B cell (primary cell): Measurements from ENCODE around the gene POLR2C. TPM values are rescaled to one million over a fixed set of nuclear protein-coding genes. Genes with fewer than 3 reads are reported as not detected.

Source experiments
- ATAC-seq: fragments of 200-7000 bp; cut with Tn5 transposase; one replicate; pipeline ENCODE4 v1.10.0; 2021; ENCODE audit warnings: low read depth, mild to moderate bottlenecking, moderate number of reproducible peaks, moderate library complexity
- CTCF ChIA-PET: fragments of 350-600 bp; sonication (Branson Sonifier 250); formaldehyde crosslinking; loops from one replicate; lab custom pipeline; 2021; ENCODE audit warnings: antibody characterized with exemption, inconsistent platforms; lab: Charles Lee
- POLR2A ChIA-PET: fragments of 350-600 bp; sonication (Branson Sonifier 250); formaldehyde crosslinking; loops from one replicate; lab custom pipeline; 2021; ENCODE audit warnings: antibody characterized with exemption; lab: Charles Lee
- DNase-seq: peaks from one replicate; pipeline ENCODE4 v3.0.0; 2013
- H2AFZ ChIP-seq: 2 replicates; pipeline ENCODE4 v1.6.1; 2012; ENCODE audit warnings: mild to moderate bottlenecking, low read depth, low read length; ENCODE audit not compliant: insufficient read depth, poor library complexity, severe bottlenecking
- H3K27ac ChIP-seq, 2 donors: 1 replicate in 1 of 2; 2 replicates in 1 of 2; pipeline ENCODE4 v1.5.1; 2012 to 2013; ENCODE audit warnings: low read length in 2 of 2, mild to moderate bottlenecking in 2 of 2, moderate library complexity in 1 of 2
- H3K27me3 ChIP-seq, 4 experiments: fragments of 200-600 bp in 1 of 4; sonication (generic) in 1 of 4; replicated peaks in 1 of 4; 1 replicate in 2 of 4; 2 replicates in 2 of 4; pipeline versions ENCODE4 v1.6.1 to v1.7.0; 2013 to 2016; ENCODE audit warnings: low read length in 3 of 4, mild to moderate bottlenecking in 2 of 4, mixed read lengths in 1 of 4, moderate library complexity in 1 of 4; ENCODE audit not compliant: insufficient read depth in 4 of 4, control insufficient read depth in 3 of 4; ENCODE audit errors: control extremely low read depth in 1 of 4
- H3K36me3 ChIP-seq, 2 experiments: replicated peaks in 1 of 2; 1 replicate in 1 of 2; 2 replicates in 1 of 2; pipeline versions ENCODE4 v1.6.1 to v1.7.1; 2013; ENCODE audit warnings: low read length in 1 of 2; ENCODE audit not compliant: insufficient read depth in 2 of 2, control insufficient read depth in 1 of 2; ENCODE audit errors: control extremely low read depth in 1 of 2, extremely low read depth in 1 of 2
- H3K4me1 ChIP-seq, 2 donors: fragments of 200-600 bp in 1 of 2; sonication (generic) in 1 of 2; 1 replicate in 1 of 2; 2 replicates in 1 of 2; pipeline versions ENCODE4 v1.5.1 to v1.6.1; 2013 to 2017; ENCODE audit warnings: low read length in 2 of 2; ENCODE audit not compliant: control insufficient read depth in 2 of 2, insufficient read depth in 2 of 2
- H3K4me2 ChIP-seq: replicated peaks from 2 replicates; pipeline ENCODE3; 2012; ENCODE audit warnings: mild to moderate bottlenecking, low read depth, low read length; ENCODE audit not compliant: poor library complexity, severe bottlenecking
- H3K4me3 ChIP-seq, 5 experiments: fragments of 200-600 bp in 1 of 5; sonication (generic) in 1 of 5; 1 replicate in 3 of 5; 2 replicates in 2 of 5; pipeline versions ENCODE4 v1.5.1 to v1.7.0; 2011 to 2016; ENCODE audit warnings: low read length in 4 of 5, mild to moderate bottlenecking in 4 of 5, low read depth in 2 of 5, control low read depth in 1 of 5, moderate library complexity in 1 of 5; ENCODE audit not compliant: insufficient read depth in 1 of 5; ENCODE audit errors: control extremely low read depth in 1 of 5, extremely low read depth in 1 of 5
- H3K79me2 ChIP-seq: fragments of 200-600 bp; sonication (generic); one replicate; pipeline ENCODE4 v1.6.0; 2016; ENCODE audit warnings: low read length; ENCODE audit not compliant: control insufficient read depth, insufficient read depth
- H3K9ac ChIP-seq: fragments of 200-600 bp; sonication (generic); 2 replicates; pipeline ENCODE4 v1.6.1; 2017; ENCODE audit warnings: mild to moderate bottlenecking, low read length, moderate library complexity
- H3K9me3 ChIP-seq, 3 donors: one replicate each; pipeline versions ENCODE4 v1.6.1 to v1.7.1; 2013; ENCODE audit warnings: low read length in 2 of 3; ENCODE audit not compliant: control insufficient read depth in 2 of 3, insufficient read depth in 1 of 3; ENCODE audit errors: control extremely low read depth in 1 of 3
- H4K20me1 ChIP-seq: 2 replicates; pipeline ENCODE4 v1.6.0; 2012; ENCODE audit warnings: mild to moderate bottlenecking, low read length; ENCODE audit not compliant: insufficient read depth, control insufficient read depth, poor library complexity, severe bottlenecking
- H3K27ac Mint-ChIP-seq: one replicate; pipeline ENCODE4 v1.8.0; 2021; ENCODE audit warnings: mixed read lengths
- H3K27me3 Mint-ChIP-seq: one replicate; pipeline ENCODE4 v1.8.0; 2021; ENCODE audit warnings: mixed read lengths
- H3K4me1 Mint-ChIP-seq: one replicate; pipeline ENCODE4 v1.8.0; 2021; ENCODE audit warnings: mixed read lengths
- H3K4me3 Mint-ChIP-seq: one replicate; pipeline ENCODE4 v1.8.0; 2021; ENCODE audit warnings: mixed read lengths
- H3K9me3 Mint-ChIP-seq: one replicate; pipeline ENCODE4 v1.8.0; 2022; ENCODE audit warnings: mixed read lengths; ENCODE audit not compliant: insufficient read depth
- EZH2 ChIP-seq: IDR thresholded peaks from 2 replicates; pipeline ENCODE4 v1.6.1; 2012; ENCODE audit warnings: borderline replicate concordance, low read depth, mild to moderate bottlenecking, moderate library complexity, low read length; ENCODE audit not compliant: insufficient read depth, poor library complexity, severe bottlenecking
- WGBS: methylation state at CpG from one replicate; pipeline ENCODE4 v1.1.5; 2013; ENCODE audit warnings: missing lambda C conversion rate; ENCODE audit not compliant: insufficient coverage; 5-methylcytosine and 5-hydroxymethylcytosine counted together
- intact Hi-C: fragments of 100-400 bp; cut with micrococcal nuclease; formaldehyde crosslinking; loops from one replicate; pipeline ENCODE4 v1.10.0; 2022
- polyA plus RNA-seq: library from polyadenylated mRNA; depleted of rRNA; stranded (reverse); fragments of >200 nt; gene quantifications from 2 replicates; pipeline ENCODE4 v1.2.3, GENCODE V29; 2012
- total RNA-seq, 2 donors: library from RNA; stranded (reverse); fragments of 120-200 nt in 1 of 2; gene quantifications; 1 replicate in 1 of 2; 2 replicates in 1 of 2; pipeline versions ENCODE4 v1.2.3 to v1.2.4, GENCODE V29; 2013 to 2022
- TF ChIP-seq, protein P1 (sequence below): fragments of 200-600 bp; IDR thresholded peaks from one replicate; pipeline ENCODE4 v1.8.0; 2022; ENCODE audit warnings: antibody characterized with exemption, mild to moderate bottlenecking

Gene POLR2C
- total and polyA plus RNA-seq, 2 donors (not counting 1 experiment from before 2014, with no cell fraction given): 57.8 to 70.1 TPM

DNA sequence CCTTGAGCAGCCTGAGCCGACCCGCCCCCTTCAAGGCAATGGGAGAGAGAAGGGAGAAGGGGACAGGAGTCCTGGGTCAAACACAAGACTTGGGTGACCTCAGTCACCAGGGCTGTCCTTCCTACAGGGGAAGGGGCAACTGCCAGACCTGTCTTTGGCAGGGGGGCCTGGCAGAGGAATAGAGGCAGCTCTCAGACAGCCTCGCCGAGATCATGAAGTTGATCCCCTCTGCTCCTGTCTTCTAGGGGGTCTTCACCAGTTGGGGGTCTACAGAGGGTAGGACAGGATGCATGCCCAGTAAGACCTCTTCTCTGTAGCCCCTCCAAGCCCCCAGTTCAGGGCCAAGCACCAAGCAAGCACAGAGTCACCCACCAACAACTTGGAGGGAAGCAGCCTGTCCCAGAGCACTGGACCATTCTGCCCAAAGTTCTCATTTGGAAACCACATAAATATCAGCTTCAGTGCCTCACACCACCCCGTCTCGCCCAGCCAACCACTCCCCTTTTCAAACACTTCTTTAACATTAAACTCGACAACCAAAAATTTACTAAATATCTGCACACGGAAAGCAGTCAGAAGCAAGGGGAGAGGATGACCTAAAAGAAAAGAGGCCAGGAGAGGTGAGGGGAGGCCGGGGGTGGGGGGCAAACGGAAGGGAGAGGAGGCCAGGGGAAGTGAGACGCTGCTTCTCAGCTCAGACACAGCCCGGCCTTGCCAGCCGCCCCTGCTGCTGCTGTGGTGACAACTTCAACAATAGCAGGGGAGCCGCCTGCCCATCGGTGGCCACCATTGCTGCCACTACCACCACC lies 16.1 kb downstream of the POLR2C start:
- ChIA-PET CTCF (interaction anchor here (0.8 to 1.5 kb wide), 4 partner anchors 11 to 98 kb away, joined by 3 to 6 read pairs (median 4); no protein-coding TSS in a partner anchor), POLR2A (no interaction called here)
- Histone ChIP-seq H3K27me3 (peaks cover 0 to 13% (median 0%) of the 10 kb centered on the region in 4 experiments), H3K4me1 (peaks cover 33 to 45% of the 10 kb centered on the region in 2 donors), H3K36me3 (no peaks in the 10 kb centered on the region), H3K27ac (no peak overlapping the region), H4K20me1 (no peaks in the 10 kb centered on the region), H3K4me3 (peak overlapping the region in 1 of 5 experiments; percentile 8), H3K4me2 (peak overlapping the region; percentile 63), H3K79me2 (no peaks in the 10 kb centered on the region), H3K9me3 (no peaks in the 10 kb centered on the region), H2AFZ (peak overlapping the region; percentile 38), H3K9ac (peak overlapping the region; percentile 44)
- H3K9me3 Mint-ChIP-seq: no peaks in the 10 kb centered on the region
- H3K4me1 Mint-ChIP-seq: peaks cover 33% of the 10 kb centered on the region
- peak; percentile 28 for ATAC-seq
- DNase-seq: peak; percentile 58
- peaks cover 14% of the 10 kb centered on the region for H3K27me3 Mint-ChIP-seq
- H3K27ac Mint-ChIP-seq: no peak overlapping the region
- TF ChIP-seq, protein P1, sequence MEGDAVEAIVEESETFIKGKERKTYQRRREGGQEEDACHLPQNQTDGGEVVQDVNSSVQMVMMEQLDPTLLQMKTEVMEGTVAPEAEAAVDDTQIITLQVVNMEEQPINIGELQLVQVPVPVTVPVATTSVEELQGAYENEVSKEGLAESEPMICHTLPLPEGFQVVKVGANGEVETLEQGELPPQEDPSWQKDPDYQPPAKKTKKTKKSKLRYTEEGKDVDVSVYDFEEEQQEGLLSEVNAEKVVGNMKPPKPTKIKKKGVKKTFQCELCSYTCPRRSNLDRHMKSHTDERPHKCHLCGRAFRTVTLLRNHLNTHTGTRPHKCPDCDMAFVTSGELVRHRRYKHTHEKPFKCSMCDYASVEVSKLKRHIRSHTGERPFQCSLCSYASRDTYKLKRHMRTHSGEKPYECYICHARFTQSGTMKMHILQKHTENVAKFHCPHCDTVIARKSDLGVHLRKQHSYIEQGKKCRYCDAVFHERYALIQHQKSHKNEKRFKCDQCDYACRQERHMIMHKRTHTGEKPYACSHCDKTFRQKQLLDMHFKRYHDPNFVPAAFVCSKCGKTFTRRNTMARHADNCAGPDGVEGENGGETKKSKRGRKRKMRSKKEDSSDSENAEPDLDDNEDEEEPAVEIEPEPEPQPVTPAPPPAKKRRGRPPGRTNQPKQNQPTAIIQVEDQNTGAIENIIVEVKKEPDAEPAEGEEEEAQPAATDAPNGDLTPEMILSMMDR: no peak
- TF ChIP-seq EZH2: no peak
- peak overlapping the region; percentile 78 for H3K4me3 Mint-ChIP-seq
- intact Hi-C loops: loop anchor here (2.0 to 5.0 kb wide), 3 partner anchors 16 to 170 kb away; partner anchors contain the start of gene POLR2C
- 32% methylated on average over 11 of the region's 15 CpGs for WGBS
